BE2C (cell line): ENCODE data around the gene CDKL4.
"Not testable (repeated sequence)": the region's sequence is repeated elsewhere in the genome, so short reads cannot be mapped to it uniquely, and the experiment has no call there.

Experiments used
- DNase-seq: peaks from one replicate; pipeline ENCODE4 v3.0.0-alpha.2; 2020
- H3K27me3 ChIP-seq: fragments of 250-450 bp; sonication (Bioruptor Pico); 2 replicates; pipeline ENCODE4 v1.5.1; 2020; ENCODE audit warnings: mild to moderate bottlenecking
- H3K36me3 ChIP-seq: fragments of 250-450 bp; sonication (Bioruptor Pico); 2 replicates; pipeline ENCODE4 v1.5.1; 2020; ENCODE audit warnings: mild to moderate bottlenecking
- H3K4me1 ChIP-seq: fragments of 250-450 bp; sonication (Bioruptor Pico); 2 replicates; pipeline ENCODE4 v1.5.1; 2020
- H3K4me3 ChIP-seq: 2 replicates; pipeline ENCODE4 v1.5.1; 2011; ENCODE audit warnings: low read depth, low read length
- H3K9me3 ChIP-seq: fragments of 250-450 bp; sonication (Bioruptor Pico); 2 replicates; pipeline ENCODE4 v1.5.1; 2020
- TF ChIP-seq, protein P1 (sequence below): IDR thresholded peaks from 2 replicates; pipeline ENCODE4 v1.5.1; 2012; ENCODE audit warnings: mild to moderate bottlenecking, low read depth, low read length

Gene CDKL4

GRCh38 chr2:39156107-39156506, 87.7 kb downstream of the CDKL4 start:
- TF ChIP-seq, protein P1, sequence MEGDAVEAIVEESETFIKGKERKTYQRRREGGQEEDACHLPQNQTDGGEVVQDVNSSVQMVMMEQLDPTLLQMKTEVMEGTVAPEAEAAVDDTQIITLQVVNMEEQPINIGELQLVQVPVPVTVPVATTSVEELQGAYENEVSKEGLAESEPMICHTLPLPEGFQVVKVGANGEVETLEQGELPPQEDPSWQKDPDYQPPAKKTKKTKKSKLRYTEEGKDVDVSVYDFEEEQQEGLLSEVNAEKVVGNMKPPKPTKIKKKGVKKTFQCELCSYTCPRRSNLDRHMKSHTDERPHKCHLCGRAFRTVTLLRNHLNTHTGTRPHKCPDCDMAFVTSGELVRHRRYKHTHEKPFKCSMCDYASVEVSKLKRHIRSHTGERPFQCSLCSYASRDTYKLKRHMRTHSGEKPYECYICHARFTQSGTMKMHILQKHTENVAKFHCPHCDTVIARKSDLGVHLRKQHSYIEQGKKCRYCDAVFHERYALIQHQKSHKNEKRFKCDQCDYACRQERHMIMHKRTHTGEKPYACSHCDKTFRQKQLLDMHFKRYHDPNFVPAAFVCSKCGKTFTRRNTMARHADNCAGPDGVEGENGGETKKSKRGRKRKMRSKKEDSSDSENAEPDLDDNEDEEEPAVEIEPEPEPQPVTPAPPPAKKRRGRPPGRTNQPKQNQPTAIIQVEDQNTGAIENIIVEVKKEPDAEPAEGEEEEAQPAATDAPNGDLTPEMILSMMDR: no peak
- Histone ChIP-seq H3K4me3 (no peak overlapping the region), H3K9me3 (no peaks in the 10 kb centered on the region), H3K36me3 (no peaks in the 10 kb centered on the region), H3K4me1 (no peaks in the 10 kb centered on the region), H3K27me3 (no peaks in the 10 kb centered on the region)
- DNase-seq: no peak

DNA sequence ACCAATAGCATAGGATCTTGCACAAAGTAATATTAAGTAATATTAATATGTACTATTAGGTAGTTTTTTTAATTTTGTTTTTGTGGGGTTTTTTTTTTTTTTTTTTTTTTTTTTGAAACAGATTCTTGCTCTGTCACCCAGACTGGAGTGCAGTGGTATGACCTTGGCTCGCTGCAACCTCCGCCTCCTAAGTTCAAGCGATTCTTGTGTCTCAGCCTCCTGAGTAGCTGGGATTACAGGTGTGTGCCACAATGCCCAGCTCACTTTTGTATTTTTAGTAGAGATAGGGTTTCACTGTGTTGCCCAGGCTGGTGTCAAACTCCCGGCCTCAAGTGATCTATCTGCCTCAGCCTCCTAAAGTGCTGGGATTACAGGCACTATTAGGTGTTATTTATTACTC, 88.2 kb downstream of the CDKL4 start:
- H3K4me3 ChIP-seq, H3K4me1 ChIP-seq, H3K36me3 ChIP-seq, H3K27me3 ChIP-seq, H3K9me3 ChIP-seq, DNase-seq: not testable (repeated sequence)

DNA sequence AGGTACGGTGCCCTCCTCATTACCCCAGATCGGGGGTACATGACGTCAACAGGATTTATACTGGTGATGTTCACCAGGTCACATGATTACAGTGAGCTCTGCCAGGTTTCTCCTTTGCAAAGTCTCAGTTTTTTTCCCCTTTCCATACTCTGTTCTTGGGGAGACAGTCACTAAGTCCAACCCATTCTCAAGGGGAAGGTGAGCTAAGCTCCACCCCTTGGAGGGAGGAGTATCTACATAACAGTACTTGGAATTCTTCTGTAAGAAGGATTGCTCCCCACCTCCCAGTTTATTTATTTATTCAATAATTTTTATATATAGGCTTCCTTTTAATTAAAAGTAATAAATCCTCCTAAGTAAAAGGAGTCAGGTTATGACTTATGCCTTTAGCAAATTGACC, 88.8 kb downstream of the CDKL4 start:
- Histone ChIP-seq H3K27me3 (no peaks in the 10 kb centered on the region), H3K4me1 (no peaks in the 10 kb centered on the region), H3K4me3 (no peak overlapping the region), H3K36me3 (no peaks in the 10 kb centered on the region), H3K9me3 (no peaks in the 10 kb centered on the region)
- no peak for DNase-seq
- TF ChIP-seq, protein P1: no peak

DNA sequence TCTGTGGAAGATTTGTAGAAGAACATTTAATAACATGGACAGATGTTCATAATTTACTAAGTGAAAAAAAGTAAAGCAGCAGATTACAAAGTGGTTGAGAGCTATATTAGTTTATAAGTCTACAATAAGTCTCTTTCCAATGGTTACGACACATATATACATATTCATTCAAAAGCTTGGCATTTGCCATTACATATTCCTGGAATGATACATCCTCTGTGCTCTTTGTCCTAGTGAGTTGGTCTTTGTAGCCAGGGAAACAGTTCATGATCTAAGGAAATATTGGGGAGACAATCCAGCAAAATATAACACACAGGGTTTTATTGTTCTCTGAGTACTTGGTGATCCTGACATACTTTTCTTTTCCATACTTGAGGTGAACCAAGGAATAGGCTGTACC, 90.5 kb downstream of the CDKL4 start:
- H3K27me3 ChIP-seq: no peaks in the 10 kb centered on the region
- H3K36me3 ChIP-seq: no peaks in the 10 kb centered on the region
- H3K4me1 ChIP-seq: no peaks in the 10 kb centered on the region
- H3K4me3 ChIP-seq: no peak overlapping the region
- TF ChIP-seq, protein P1: no peak
- H3K9me3 ChIP-seq: no peaks in the 10 kb centered on the region
- DNase-seq: no peak

- H3K4me1 ChIP-seq: no peaks in the 10 kb centered on the region
- H3K4me3 ChIP-seq: no peak overlapping the region
- DNase-seq: no peak
- no peaks in the 10 kb centered on the region for H3K9me3 ChIP-seq
- TF ChIP-seq, protein P1: no peak
- no peaks in the 10 kb centered on the region for H3K27me3 ChIP-seq
- no peaks in the 10 kb centered on the region for H3K36me3 ChIP-seq
These were observed 91.3 kb downstream of the CDKL4 start for GRCh38 chr2:39152504-39152903.

- no peaks in the 10 kb centered on the region for H3K9me3 ChIP-seq
- DNase-seq: no peak
- H3K4me1 ChIP-seq: no peaks in the 10 kb centered on the region
- H3K36me3 ChIP-seq: no peaks in the 10 kb centered on the region
- H3K4me3 ChIP-seq: no peak overlapping the region
- H3K27me3 ChIP-seq: no peaks in the 10 kb centered on the region
- TF ChIP-seq, protein P1: no peak
These were observed 92.8 kb downstream of the CDKL4 start for GRCh38 chr2:39150890-39151497.
